OCI-LY7 (cell line): ENCODE measurements around the gene ZIC2.
"Not testable (repeated sequence)": the region's sequence is repeated elsewhere in the genome, so short reads cannot be mapped to it uniquely, and the experiment has no call there.

Experiments used
- EZH2phosphoT487 ChIP-seq: fragments of 200-600 bp; sonication (generic); IDR thresholded peaks from 2 replicates; pipeline ENCODE4 v1.6.1; 2018; ENCODE audit warnings: low read depth, borderline replicate concordance, mild to moderate bottlenecking, mixed run types, antibody characterized with exemption, low read length, moderate library complexity, mixed read lengths
- TF ChIP-seq, protein P1 (sequence below): fragments of 200-600 bp; sonication (generic); conservative IDR thresholded peaks from 2 replicates; pipeline ENCODE4 v1.5.1; 2014; ENCODE audit warnings: mild to moderate bottlenecking, antibody characterized with exemption, low read length, moderate library complexity, mixed read lengths

DNA sequence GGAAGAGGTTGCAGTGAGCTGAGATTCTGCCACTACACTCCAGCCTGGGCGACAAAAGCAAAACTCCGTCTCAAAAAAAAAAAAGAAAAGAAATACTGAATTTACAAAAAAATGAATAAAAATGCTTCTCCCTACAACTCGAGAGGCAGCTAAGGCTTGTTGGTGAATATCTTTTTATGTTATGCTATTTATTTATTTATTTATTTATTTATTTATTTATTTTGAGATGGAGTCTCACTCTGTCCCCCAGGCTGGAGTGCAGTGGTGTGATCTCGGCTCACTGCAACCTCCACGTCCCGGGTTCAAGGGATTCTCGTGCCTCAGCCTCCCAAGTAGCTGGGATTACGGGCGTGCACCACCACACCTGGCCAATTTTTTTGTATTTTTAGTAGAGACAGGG is 51.1 kb downstream of the ZIC2 start:
- TF ChIP-seq, protein P1, sequence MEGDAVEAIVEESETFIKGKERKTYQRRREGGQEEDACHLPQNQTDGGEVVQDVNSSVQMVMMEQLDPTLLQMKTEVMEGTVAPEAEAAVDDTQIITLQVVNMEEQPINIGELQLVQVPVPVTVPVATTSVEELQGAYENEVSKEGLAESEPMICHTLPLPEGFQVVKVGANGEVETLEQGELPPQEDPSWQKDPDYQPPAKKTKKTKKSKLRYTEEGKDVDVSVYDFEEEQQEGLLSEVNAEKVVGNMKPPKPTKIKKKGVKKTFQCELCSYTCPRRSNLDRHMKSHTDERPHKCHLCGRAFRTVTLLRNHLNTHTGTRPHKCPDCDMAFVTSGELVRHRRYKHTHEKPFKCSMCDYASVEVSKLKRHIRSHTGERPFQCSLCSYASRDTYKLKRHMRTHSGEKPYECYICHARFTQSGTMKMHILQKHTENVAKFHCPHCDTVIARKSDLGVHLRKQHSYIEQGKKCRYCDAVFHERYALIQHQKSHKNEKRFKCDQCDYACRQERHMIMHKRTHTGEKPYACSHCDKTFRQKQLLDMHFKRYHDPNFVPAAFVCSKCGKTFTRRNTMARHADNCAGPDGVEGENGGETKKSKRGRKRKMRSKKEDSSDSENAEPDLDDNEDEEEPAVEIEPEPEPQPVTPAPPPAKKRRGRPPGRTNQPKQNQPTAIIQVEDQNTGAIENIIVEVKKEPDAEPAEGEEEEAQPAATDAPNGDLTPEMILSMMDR: not testable (repeated sequence)
- not testable (repeated sequence) for TF ChIP-seq EZH2phosphoT487
